Neuron (in vitro differentiated cells): ENCODE results near the gene COL9A3.

Source experiments
- H2AFZ ChIP-seq: one replicate; pipeline ENCODE4 v1.6.1; 2013; ENCODE audit warnings: low read depth, mild to moderate bottlenecking, inconsistent platforms, low read length, moderate library complexity
- H3K27me3 ChIP-seq: one replicate; pipeline ENCODE4 v1.6.1; 2013; ENCODE audit warnings: low read length; ENCODE audit not compliant: insufficient read depth
- H3K36me3 ChIP-seq: one replicate; pipeline ENCODE4 v1.6.1; 2013; ENCODE audit warnings: low read length; ENCODE audit not compliant: insufficient read depth
- H3K4me1 ChIP-seq: one replicate; pipeline ENCODE4 v1.6.1; 2013; ENCODE audit warnings: low read length; ENCODE audit not compliant: insufficient read depth
- H3K4me3 ChIP-seq: 2 replicates; pipeline ENCODE4 v1.5.1; 2013; ENCODE audit warnings: mild to moderate bottlenecking, low read length, moderate library complexity
- H3K9me3 ChIP-seq: one replicate; pipeline ENCODE4 v1.6.1; 2013; ENCODE audit warnings: low read length

COL9A3 gene

GRCh38 chr20:62815066-62815991 is 1.5 kb upstream of the COL9A3 start:
- Histone ChIP-seq H3K27me3 (peaks cover 48% of the 10 kb centered on the region), H3K9me3 (no peaks in the 10 kb centered on the region), H2AFZ (no peak overlapping the region), H3K4me1 (peaks cover 9% of the 10 kb centered on the region), H3K4me3 (no peak overlapping the region), H3K36me3 (peaks cover 14% of the 10 kb centered on the region)

- peaks cover 10% of the 10 kb centered on the region for H3K36me3 ChIP-seq
These were observed 593 bp upstream of the COL9A3 start for GRCh38 chr20:62816031-62816883.

GRCh38 chr20:62817975-62818591 is 1.2 kb downstream of the COL9A3 start:
- Histone ChIP-seq H3K27me3 (peaks cover 50% of the 10 kb centered on the region), H3K4me1 (peaks cover 9% of the 10 kb centered on the region), H3K36me3 (no peaks in the 10 kb centered on the region), H3K4me3 (no peak overlapping the region), H2AFZ (no peak overlapping the region), H3K9me3 (no peaks in the 10 kb centered on the region)

More at GRCh38 chr20:62816031-62816883, 593 bp upstream of the COL9A3 start:
- peaks cover 9% of the 10 kb centered on the region for H3K4me1 ChIP-seq
- peaks cover 50% of the 10 kb centered on the region for H3K27me3 ChIP-seq
- no peaks in the 10 kb centered on the region for H3K9me3 ChIP-seq
- no peak overlapping the region for H3K4me3 ChIP-seq
- peak overlapping the region; percentile 21 for H2AFZ ChIP-seq

DNA sequence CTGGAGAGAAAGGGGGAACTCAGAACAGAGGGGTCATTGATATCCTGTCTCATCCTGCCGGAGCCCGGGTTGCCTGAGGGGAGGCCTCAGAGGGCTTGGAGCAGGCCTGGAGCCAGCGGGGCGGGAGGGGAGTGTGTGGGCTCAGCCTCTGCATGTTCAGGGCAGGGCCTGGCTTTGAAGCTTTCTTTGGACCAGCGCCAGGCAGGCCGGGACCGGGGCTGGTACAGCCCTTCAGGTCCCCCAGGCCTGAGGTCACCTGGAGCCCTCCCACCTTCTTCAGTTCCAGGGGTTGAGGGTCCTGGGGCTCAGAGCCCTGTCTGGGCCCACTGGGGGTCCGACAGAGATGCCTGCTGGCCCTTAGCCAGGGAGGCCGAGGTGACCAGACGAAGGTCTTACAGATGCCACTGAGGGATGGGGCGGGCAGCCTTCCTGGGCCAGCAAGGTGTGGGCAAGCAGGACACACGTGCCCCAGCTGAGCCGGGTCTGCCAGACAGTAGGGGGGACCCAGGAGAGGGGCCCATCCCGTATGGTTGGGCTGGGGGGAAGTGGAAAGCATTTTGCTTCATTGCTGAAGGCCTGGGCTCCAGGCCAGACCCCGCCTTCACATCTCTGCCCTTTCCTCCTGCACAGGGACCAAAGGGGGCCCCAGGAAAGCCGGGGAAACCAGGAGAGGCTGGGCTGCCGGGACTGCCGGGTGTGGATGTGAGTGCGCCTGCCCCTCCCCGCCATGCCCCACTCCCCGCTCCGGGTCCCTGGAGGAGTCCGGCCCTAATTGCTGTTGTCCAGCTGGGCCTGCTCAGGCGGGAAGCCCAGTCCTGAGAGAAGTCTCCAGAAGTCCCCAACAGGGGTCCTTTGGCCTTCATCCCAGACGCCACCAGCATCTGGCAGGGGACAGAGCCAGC is 2.0 kb downstream of the COL9A3 start:
- H3K27me3 ChIP-seq, result peaks cover 50% of the 10 kb centered on the region
- no peaks in the 10 kb centered on the region for H3K36me3 ChIP-seq
- no peak overlapping the region for H3K4me3 ChIP-seq
- no peaks in the 10 kb centered on the region for H3K9me3 ChIP-seq
- peaks cover 17% of the 10 kb centered on the region for H3K4me1 ChIP-seq
- H2AFZ ChIP-seq, result no peak overlapping the region

GRCh38 chr20:62819494-62820174 is 2.8 kb downstream of the COL9A3 start:
- Histone ChIP-seq H3K36me3 (no peaks in the 10 kb centered on the region), H3K27me3 (peaks cover 50% of the 10 kb centered on the region), H3K4me1 (peaks cover 24% of the 10 kb centered on the region), H2AFZ (no peak overlapping the region), H3K9me3 (no peaks in the 10 kb centered on the region), H3K4me3 (no peak overlapping the region)

GRCh38 chr20:62820208-62820961 is 3.5 kb downstream of the COL9A3 start:
- Histone ChIP-seq H3K4me3 (no peak overlapping the region), H3K9me3 (no peaks in the 10 kb centered on the region), H2AFZ (no peak overlapping the region), H3K4me1 (peaks cover 26% of the 10 kb centered on the region), H3K36me3 (no peaks in the 10 kb centered on the region), H3K27me3 (peaks cover 46% of the 10 kb centered on the region)

GRCh38 chr20:62820962-62821725 is 4.3 kb downstream of the COL9A3 start:
- Histone ChIP-seq H3K27me3 (peaks cover 38% of the 10 kb centered on the region), H2AFZ (no peak overlapping the region), H3K36me3 (no peaks in the 10 kb centered on the region), H3K4me1 (peaks cover 22% of the 10 kb centered on the region), H3K9me3 (no peaks in the 10 kb centered on the region), H3K4me3 (no peak overlapping the region)

DNA sequence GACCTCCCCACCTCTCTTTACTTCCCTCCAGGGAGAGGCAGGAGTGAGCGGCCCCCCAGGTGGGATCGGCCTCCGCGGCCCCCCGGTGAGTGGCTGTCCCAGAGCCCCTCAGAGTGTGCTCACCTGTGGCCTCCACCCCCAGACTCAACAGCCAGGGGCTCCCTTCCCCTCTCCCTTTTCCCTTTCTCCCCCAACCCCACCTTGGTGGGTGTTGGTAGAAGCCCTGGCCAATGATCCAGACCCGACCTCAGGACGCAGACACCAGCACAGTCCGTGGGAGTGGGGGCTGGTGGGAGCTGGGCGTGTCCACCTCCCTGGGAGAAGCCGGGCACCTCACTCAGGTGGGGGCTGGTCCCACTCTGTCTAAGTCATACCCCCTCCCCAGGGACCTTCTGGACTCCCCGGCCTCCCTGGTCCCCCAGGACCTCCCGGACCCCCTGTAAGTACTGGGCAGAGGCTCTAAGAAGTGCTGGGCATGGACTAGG is 4.9 kb downstream of the COL9A3 start:
- peaks cover 32% of the 10 kb centered on the region for H3K27me3 ChIP-seq
- H3K9me3 ChIP-seq, result no peaks in the 10 kb centered on the region
- peaks cover 18% of the 10 kb centered on the region for H3K4me1 ChIP-seq
- no peaks in the 10 kb centered on the region for H3K36me3 ChIP-seq
- H3K4me3 ChIP-seq, result no peak overlapping the region
- H2AFZ ChIP-seq, result no peak overlapping the region

DNA sequence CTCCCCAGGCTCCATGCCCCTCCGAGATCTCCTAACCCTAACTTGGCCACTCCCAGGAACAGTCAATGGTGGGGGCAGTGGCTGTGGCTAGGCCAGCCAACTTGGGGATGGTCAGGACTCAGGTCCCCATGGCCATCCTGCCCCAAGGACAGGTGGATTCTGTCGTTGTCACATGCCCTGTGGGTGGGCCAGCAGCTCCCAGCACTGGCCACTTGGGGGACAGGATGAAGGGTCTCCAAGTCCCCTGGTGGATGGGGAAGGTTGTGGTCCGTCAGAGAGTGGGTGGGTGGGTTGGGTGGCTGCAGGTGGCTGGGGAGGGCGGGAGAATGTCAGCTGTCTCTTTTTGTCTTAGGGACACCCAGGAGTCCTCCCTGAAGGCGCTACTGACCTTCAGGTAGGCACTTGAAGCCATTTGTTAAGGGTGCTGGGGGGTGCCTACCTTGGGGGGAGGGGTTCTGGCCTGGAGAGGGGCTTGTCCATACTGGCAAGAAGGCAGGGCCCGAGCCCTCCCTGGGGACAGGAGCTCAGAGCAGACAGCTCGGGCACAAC is 5.5 kb downstream of the COL9A3 start:
- Histone ChIP-seq H3K27me3 (peaks cover 30% of the 10 kb centered on the region), H2AFZ (no peak overlapping the region), H3K4me3 (no peak overlapping the region), H3K36me3 (no peaks in the 10 kb centered on the region), H3K4me1 (peaks cover 18% of the 10 kb centered on the region), H3K9me3 (no peaks in the 10 kb centered on the region)

- Histone ChIP-seq H3K4me1 (peaks cover 18% of the 10 kb centered on the region), H3K9me3 (no peaks in the 10 kb centered on the region), H2AFZ (no peak overlapping the region), H3K27me3 (peaks cover 23% of the 10 kb centered on the region), H3K4me3 (no peak overlapping the region), H3K36me3 (no peaks in the 10 kb centered on the region)
These were observed 6.2 kb downstream of the COL9A3 start for GRCh38 chr20:62822788-62823651.
